Hepatocyte (in vitro differentiated cells): Measurements from ENCODE around the gene MAD1L1. TPM values are rescaled to one million over a fixed set of nuclear protein-coding genes. Genes with fewer than 3 reads are reported as not detected.

ENCODE experiments used
- DNase-seq: peaks from one replicate; pipeline ENCODE4 v3.0.0-alpha.2; 2016; ENCODE audit warnings: low spot score
- H2AFZ ChIP-seq: fragments of 200-600 bp; sonication (generic); 2 replicates; pipeline ENCODE4 v1.6.0; 2016; ENCODE audit warnings: antibody characterized with exemption, mild to moderate bottlenecking
- H3K27ac ChIP-seq: fragments of 200-600 bp; sonication (generic); 2 replicates; pipeline ENCODE4 v1.5.1; 2016; ENCODE audit warnings: mild to moderate bottlenecking
- H3K27me3 ChIP-seq: fragments of 200-600 bp; sonication (generic); 2 replicates; pipeline ENCODE4 v1.6.1; 2016
- H3K36me3 ChIP-seq: fragments of 200-600 bp; sonication (generic); replicated peaks from 2 replicates; pipeline ENCODE4 v1.5.1; 2016; ENCODE audit warnings: low read depth; ENCODE audit not compliant: insufficient read depth
- H3K4me1 ChIP-seq: fragments of 200-600 bp; sonication (generic); 2 replicates; pipeline ENCODE4 v1.5.1; 2016; ENCODE audit warnings: mild to moderate bottlenecking, moderate library complexity; ENCODE audit not compliant: insufficient read depth
- H3K4me2 ChIP-seq: fragments of 200-600 bp; sonication (generic); 2 replicates; pipeline ENCODE4 v1.6.0; 2016
- H3K4me3 ChIP-seq: fragments of 200-600 bp; sonication (generic); 2 replicates; pipeline ENCODE4 v1.5.1; 2016; ENCODE audit warnings: mild to moderate bottlenecking
- H3K79me2 ChIP-seq: fragments of 200-600 bp; sonication (generic); 2 replicates; pipeline ENCODE4 v1.6.0; 2017; ENCODE audit warnings: mild to moderate bottlenecking
- H3K9me2 ChIP-seq: fragments of 200-600 bp; sonication (generic); replicated peaks from 2 replicates; pipeline ENCODE4 v1.6.0; 2017; ENCODE audit warnings: mild to moderate bottlenecking; ENCODE audit not compliant: insufficient read depth
- H3K9me3 ChIP-seq: fragments of 200-600 bp; sonication (generic); 2 replicates; pipeline ENCODE4 v1.5.1; 2016; ENCODE audit warnings: low read depth, mild to moderate bottlenecking
- H4K20me1 ChIP-seq: fragments of 200-600 bp; sonication (generic); 2 replicates; pipeline ENCODE4 v1.6.0; 2016; ENCODE audit warnings: mild to moderate bottlenecking; ENCODE audit not compliant: insufficient read depth, poor library complexity, severe bottlenecking
- EZH2 ChIP-seq: fragments of 200-600 bp; sonication (generic); IDR thresholded peaks from 2 replicates; pipeline ENCODE4 v1.6.1; 2016; ENCODE audit warnings: antibody characterized with exemption, mild to moderate bottlenecking, borderline replicate concordance
- EZH2phosphoT487 ChIP-seq: fragments of 200-600 bp; sonication (generic); IDR thresholded peaks from one replicate; pipeline ENCODE4 v1.6.1; 2018; ENCODE audit warnings: antibody characterized with exemption, mild to moderate bottlenecking, low read depth, moderate library complexity; ENCODE audit not compliant: unreplicated experiment, severe bottlenecking
- WGBS: methylation state at CpG from one replicate; pipeline ENCODE4 v1.1.6; 2016; ENCODE audit warnings: low lambda C conversion rate; ENCODE audit errors: missing lambda C conversion rate; 5-methylcytosine and 5-hydroxymethylcytosine counted together
- polyA plus RNA-seq: library from polyadenylated mRNA; unstranded; fragments of >200 nt; fragmentation: Nextera tagmentation; extraction: Ambion mirVana; gene quantifications from 2 replicates; pipeline ENCODE4 v1.2.1, GENCODE V29; 2016
- total RNA-seq: library from RNA; depleted of rRNA; stranded (reverse); fragments of >200 nt; gene quantifications from 2 replicates; pipeline ENCODE4 v1.2.3, GENCODE V29; 2014
- TF ChIP-seq, protein P1 (sequence below): fragments of 200-600 bp; sonication (generic); IDR thresholded peaks from 2 replicates; pipeline ENCODE4 v1.5.1; 2016; ENCODE audit warnings: antibody characterized with exemption, mild to moderate bottlenecking; ENCODE audit not compliant: poor library complexity

The MAD1L1 gene
- total and polyA plus RNA-seq, 2 experiments from 2014 or later: 30.7 to 31.0 TPM

GRCh38 chr7:2034291-2035201, 198.2 kb downstream of the MAD1L1 start:
- Histone ChIP-seq H2AFZ (no peak overlapping the region), H3K79me2 (no peaks in the 10 kb centered on the region), H3K36me3 (no peaks in the 10 kb centered on the region), H3K9me2 (no peaks in the 10 kb centered on the region), H3K9me3 (no peaks in the 10 kb centered on the region), H4K20me1 (no peaks in the 10 kb centered on the region), H3K4me2 (no peak overlapping the region), H3K4me1 (peaks cover 4% of the 10 kb centered on the region), H3K4me3 (no peak overlapping the region), H3K27ac (no peak overlapping the region), H3K27me3 (no peaks in the 10 kb centered on the region)
- no peak for DNase-seq
- TF ChIP-seq, protein P1, sequence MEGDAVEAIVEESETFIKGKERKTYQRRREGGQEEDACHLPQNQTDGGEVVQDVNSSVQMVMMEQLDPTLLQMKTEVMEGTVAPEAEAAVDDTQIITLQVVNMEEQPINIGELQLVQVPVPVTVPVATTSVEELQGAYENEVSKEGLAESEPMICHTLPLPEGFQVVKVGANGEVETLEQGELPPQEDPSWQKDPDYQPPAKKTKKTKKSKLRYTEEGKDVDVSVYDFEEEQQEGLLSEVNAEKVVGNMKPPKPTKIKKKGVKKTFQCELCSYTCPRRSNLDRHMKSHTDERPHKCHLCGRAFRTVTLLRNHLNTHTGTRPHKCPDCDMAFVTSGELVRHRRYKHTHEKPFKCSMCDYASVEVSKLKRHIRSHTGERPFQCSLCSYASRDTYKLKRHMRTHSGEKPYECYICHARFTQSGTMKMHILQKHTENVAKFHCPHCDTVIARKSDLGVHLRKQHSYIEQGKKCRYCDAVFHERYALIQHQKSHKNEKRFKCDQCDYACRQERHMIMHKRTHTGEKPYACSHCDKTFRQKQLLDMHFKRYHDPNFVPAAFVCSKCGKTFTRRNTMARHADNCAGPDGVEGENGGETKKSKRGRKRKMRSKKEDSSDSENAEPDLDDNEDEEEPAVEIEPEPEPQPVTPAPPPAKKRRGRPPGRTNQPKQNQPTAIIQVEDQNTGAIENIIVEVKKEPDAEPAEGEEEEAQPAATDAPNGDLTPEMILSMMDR: no peak
- TF ChIP-seq EZH2phosphoT487 (no peak), EZH2 (no peak)
- WGBS: 96% methylated on average over 20 of the region's 20 CpGs

DNA sequence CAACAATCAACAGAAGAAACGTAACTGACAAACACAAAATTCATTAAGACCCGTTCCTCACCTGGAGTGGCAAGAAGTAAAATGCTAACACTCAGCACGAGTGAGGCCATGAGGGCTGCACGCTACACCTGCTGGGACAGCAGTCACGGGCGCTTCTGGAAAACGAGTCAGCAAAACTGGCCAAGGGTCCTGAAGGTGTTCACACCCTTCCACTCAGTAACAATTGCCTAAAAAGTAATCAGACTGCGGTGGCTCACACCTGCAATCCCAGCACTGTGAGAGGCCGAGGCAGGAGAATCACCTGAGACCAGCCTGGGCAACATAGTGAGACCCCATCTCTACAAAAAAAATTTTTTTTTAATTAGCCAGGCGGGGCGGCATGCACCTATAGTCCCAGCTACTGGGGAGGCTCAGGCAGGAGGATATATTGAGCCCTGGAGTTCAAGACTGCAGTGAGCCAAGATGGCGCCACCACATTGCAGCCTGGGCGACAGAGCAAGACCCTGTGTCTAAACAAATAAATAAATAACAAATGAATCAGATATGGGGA, 199.1 kb downstream of the MAD1L1 start:
- peaks cover 4% of the 10 kb centered on the region for H3K4me1 ChIP-seq
- H3K27ac ChIP-seq: no peak overlapping the region
- no peaks in the 10 kb centered on the region for H3K9me2 ChIP-seq
- H2AFZ ChIP-seq: no peak overlapping the region
- over 99% methylated on average over 13 of the region's 13 CpGs for WGBS
- TF ChIP-seq, protein P1: no peak
- TF ChIP-seq EZH2phosphoT487 (no peak), EZH2 (no peak)
- H3K4me2 ChIP-seq: no peak overlapping the region
- no peaks in the 10 kb centered on the region for H3K27me3 ChIP-seq
- no peaks in the 10 kb centered on the region for H3K36me3 ChIP-seq
- no peaks in the 10 kb centered on the region for H4K20me1 ChIP-seq
- peaks cover 4% of the 10 kb centered on the region for H3K9me3 ChIP-seq
- no peak overlapping the region for H3K4me3 ChIP-seq
- no peaks in the 10 kb centered on the region for H3K79me2 ChIP-seq
- no peak for DNase-seq

- 91% methylated on average over 19 of the region's 19 CpGs for WGBS
Measured at GRCh38 chr7:2032876-2033407, 199.8 kb downstream of the MAD1L1 start.

More at GRCh38 chr7:2032876-2033407, 199.8 kb downstream of the MAD1L1 start:
- no peak for DNase-seq
- H3K27ac ChIP-seq: no peak overlapping the region
- no peak overlapping the region for H3K4me2 ChIP-seq
- no peak overlapping the region for H2AFZ ChIP-seq
- no peaks in the 10 kb centered on the region for H3K79me2 ChIP-seq
- TF ChIP-seq, protein P1: no peak
- TF ChIP-seq EZH2 (no peak), EZH2phosphoT487 (no peak)
- H3K36me3 ChIP-seq: no peaks in the 10 kb centered on the region
- no peaks in the 10 kb centered on the region for H4K20me1 ChIP-seq
- H3K27me3 ChIP-seq: no peaks in the 10 kb centered on the region
- H3K9me3 ChIP-seq: peaks cover 7% of the 10 kb centered on the region
- no peak overlapping the region for H3K4me3 ChIP-seq
- H3K4me1 ChIP-seq: peaks cover 4% of the 10 kb centered on the region
- no peaks in the 10 kb centered on the region for H3K9me2 ChIP-seq
